ENCODE data around the gene JADE2.
"Not testable (repeated sequence)": the region's sequence is repeated elsewhere in the genome, so short reads cannot be mapped to it uniquely, and the experiment has no call there.

Gene JADE2

GRCh38 chr5:134594336-134594735, 68.9 kb downstream of the JADE2 start:
- no peak for DNase-seq

GRCh38 chr5:134594797-134595457, 69.5 kb downstream of the JADE2 start:
- DNase-seq: no peak

GRCh38 chr5:134595458-134595838, 70.0 kb downstream of the JADE2 start:
- DNase-seq: no peak

- DNase-seq: not testable (repeated sequence)
Measured at GRCh38 chr5:134599820-134600219, 74.3 kb downstream of the JADE2 start.

- DNase-seq: no peak
Measured at GRCh38 chr5:134600600-134600999, 75.1 kb downstream of the JADE2 start.

- DNase-seq: no peak
Measured at GRCh38 chr5:134603059-134603458, 77.6 kb downstream of the JADE2 start.

GRCh38 chr5:134604908-134605307, 79.4 kb downstream of the JADE2 start:
- no peak for DNase-seq

- DNase-seq: no peak
Measured at GRCh38 chr5:134606726-134607125, 81.3 kb downstream of the JADE2 start.

- no peak for DNase-seq
Measured at GRCh38 chr5:134608555-134608954, 83.1 kb downstream of the JADE2 start.

GRCh38 chr5:134609232-134609851, 83.9 kb downstream of the JADE2 start:
- DNase-seq: no peak

GRCh38 chr5:134610725-134611124, 85.3 kb downstream of the JADE2 start:
- no peak for DNase-seq

GRCh38 chr5:134611515-134611914, 86.0 kb downstream of the JADE2 start:
- DNase-seq: no peak

GRCh38 chr5:134614450-134615085, 89.1 kb downstream of the JADE2 start:
- no peak for DNase-seq

GRCh38 chr5:134620634-134621033, 95.2 kb downstream of the JADE2 start:
- DNase-seq: no peak

GRCh38 chr5:134625559-134625958, 100.1 kb downstream of the JADE2 start:
- no peak for DNase-seq

- DNase-seq: no peak
Measured at GRCh38 chr5:134626369-134627014, 101.0 kb downstream of the JADE2 start.

All from right hindlimb (tissue), 1 donor.